GM21576 (cell line): Measurements from ENCODE around the gene PLEKHO1.
"Not testable (repeated sequence)": the region's sequence is repeated elsewhere in the genome, so short reads cannot be mapped to it uniquely, and the experiment has no call there.

Experiments used
- ATAC-seq: cut with Tn5 transposase; IDR thresholded peaks from one replicate; pipeline ENCODE4 v1.9.1; 2021; ENCODE audit warnings: mild to moderate bottlenecking, moderate library complexity; ENCODE audit not compliant: unreplicated experiment

Gene PLEKHO1, protein sequence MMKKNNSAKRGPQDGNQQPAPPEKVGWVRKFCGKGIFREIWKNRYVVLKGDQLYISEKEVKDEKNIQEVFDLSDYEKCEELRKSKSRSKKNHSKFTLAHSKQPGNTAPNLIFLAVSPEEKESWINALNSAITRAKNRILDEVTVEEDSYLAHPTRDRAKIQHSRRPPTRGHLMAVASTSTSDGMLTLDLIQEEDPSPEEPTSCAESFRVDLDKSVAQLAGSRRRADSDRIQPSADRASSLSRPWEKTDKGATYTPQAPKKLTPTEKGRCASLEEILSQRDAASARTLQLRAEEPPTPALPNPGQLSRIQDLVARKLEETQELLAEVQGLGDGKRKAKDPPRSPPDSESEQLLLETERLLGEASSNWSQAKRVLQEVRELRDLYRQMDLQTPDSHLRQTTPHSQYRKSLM

DNA sequence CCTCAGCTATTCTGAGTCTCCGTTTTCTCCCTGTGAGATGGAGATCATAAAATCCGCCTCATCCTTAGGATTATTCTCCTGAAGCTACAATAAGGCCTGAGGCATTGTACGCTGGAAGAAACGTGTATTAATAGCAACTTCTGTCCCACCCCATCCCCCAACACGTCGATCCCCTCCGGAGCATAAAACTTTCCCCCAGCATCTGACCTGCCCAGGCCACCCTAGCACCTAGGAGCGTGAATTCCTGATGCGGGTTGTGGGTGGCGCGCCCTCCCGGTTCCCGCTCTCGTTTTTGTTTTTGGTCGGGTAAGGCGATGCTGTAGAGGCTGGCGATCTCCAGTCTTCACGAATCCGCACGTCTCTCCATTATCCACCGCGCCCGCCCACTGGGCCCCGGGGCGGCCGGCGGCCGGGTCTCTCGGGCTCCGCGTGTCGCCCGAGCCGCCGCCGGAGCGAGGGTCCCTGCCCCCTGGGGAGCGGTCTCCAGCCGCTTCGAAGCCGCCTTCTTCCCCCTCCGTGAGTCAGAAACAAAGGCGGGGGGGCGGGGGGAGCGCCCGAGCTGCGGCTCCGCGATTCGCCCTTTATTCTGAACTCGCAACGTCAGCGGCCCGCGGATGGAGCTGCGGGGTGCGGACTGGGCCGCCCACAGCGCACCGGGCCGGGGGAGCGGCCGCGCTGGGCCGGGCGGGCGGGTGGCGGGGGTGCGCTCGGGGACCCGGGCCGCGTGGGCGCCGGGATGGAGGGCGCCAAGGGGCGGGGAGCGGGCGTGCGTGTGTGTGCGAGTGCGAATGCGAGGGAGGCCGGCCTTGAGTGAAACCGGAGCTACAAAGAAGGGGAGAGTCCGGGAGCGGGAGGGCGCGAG, at the start of gene PLEKHO1:
TSS of gene PLEKHO1 (plus strand) at position 646 of the 862 bp plus-strand sequence. CDS start 342 bp downstream, outside the sequence.
- ATAC-seq = no peak

GRCh38 chr1:150102986-150103385, 46.7 kb upstream of the PLEKHO1 start:
- ATAC-seq = no peak

DNA sequence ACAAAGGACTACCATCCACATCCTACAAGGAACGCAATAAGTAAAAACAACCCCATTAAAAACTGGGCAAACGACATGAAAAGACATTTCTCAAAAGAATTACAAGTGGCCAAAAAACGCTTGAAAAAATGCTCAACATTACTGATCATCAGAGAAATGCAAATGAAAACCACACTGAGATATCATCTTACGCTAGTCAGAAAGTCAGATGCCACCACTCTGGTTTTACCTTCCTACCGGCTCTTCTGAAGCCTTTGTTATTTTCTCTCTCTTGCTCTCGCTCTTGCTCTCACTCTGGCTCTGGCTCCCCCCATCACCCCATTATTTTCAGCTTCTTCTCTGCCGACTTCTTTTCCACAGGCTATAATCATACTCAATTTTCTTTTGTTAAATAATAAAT, 43.4 kb upstream of the PLEKHO1 start:
- ATAC-seq = no peak

- no peak for ATAC-seq
Observed at GRCh38 chr1:150109586-150109985, 40.1 kb upstream of the PLEKHO1 start.

- no peak for ATAC-seq
Observed at GRCh38 chr1:150110116-150110515, 39.6 kb upstream of the PLEKHO1 start.

DNA sequence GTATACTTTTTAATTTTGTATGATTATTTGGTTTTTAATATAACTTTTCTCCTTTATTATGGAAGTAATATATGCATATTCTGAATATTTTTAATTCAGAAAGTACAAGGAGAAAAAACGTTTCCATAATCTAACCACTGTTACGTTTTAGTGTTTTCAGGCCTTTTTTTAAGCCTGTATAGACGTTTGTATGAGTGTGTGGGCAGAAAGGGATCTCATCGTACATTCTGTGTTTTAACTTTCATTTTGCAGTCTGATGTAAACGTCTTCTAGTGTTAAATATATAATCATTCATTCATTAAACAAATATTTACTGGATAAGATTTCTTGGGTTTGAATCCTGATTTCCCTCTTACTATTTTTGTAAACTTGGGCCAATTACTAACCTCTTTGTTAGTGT, 38.0 kb upstream of the PLEKHO1 start:
- no peak for ATAC-seq

- ATAC-seq = no peak
Observed at GRCh38 chr1:150115121-150115520, 34.6 kb upstream of the PLEKHO1 start.

GRCh38 chr1:150118716-150119115, 31.0 kb upstream of the PLEKHO1 start:
- no peak for ATAC-seq

- ATAC-seq = no peak
Observed at GRCh38 chr1:150121236-150121862, 28.4 kb upstream of the PLEKHO1 start.

- no peak for ATAC-seq
Observed at GRCh38 chr1:150126811-150127210, 22.9 kb upstream of the PLEKHO1 start.

DNA sequence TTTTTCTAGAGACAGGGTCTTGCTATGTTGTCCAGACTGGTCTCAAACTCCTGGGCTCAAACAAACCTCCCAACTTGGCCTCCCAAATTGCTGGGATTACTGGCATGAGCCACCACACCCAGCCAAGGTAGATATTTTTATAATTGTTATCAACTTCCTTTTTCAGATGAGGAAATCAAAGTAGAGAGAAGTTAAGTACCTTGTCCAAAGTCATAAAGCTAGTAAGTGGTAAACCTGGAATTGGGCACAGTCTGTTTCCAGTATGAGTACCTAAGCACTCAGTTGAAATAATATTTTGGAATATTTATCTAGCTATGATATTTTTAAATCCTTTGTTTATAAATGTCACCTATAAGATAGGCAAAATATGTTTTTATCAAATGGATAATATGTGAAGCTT, 22.3 kb upstream of the PLEKHO1 start:
- ATAC-seq = no peak

DNA sequence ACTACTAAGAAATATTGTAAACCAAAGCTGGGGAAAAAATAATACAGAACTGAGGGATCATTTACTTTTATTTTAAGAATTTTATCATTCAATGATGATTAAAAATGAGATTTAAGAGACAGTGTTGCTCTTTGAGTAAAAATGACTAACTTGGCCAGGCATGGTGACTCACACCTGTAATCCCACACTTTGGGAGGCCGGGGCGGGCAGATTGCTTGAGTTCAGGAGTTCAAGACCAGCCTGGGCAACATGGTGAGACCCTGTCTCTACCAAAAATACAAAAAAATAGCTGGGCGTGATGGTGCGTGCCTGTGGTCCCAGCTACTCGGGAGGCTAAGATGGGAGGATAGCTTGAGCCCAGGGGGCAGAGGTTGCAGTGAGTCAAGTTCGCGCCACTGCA, 21.8 kb upstream of the PLEKHO1 start:
- no peak for ATAC-seq

DNA sequence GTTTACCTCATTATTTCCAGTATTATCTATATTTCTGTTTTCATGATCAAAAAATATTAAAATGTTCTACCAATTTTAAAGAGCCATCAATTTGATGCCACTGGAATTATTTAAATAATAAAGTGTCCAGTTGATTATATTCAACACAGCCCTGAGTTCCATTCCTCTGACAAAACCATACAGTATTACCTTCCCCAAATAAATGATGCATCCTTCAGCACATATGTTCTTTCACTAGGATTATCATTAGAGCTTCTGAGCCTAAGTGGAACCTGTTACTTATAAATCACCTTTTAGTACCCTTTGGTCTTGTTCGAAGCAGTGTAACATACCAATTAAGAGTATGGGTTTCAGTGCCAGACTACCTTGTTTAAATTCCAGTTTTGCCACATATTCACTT, 17.3 kb upstream of the PLEKHO1 start:
- ATAC-seq = no peak

GRCh38 chr1:150134537-150134936, 15.2 kb upstream of the PLEKHO1 start:
- no peak for ATAC-seq

- not testable (repeated sequence) for ATAC-seq
Observed at GRCh38 chr1:150135400-150135799, 14.3 kb upstream of the PLEKHO1 start.

GRCh38 chr1:150138044-150138443, 11.7 kb upstream of the PLEKHO1 start:
- ATAC-seq = no peak

DNA sequence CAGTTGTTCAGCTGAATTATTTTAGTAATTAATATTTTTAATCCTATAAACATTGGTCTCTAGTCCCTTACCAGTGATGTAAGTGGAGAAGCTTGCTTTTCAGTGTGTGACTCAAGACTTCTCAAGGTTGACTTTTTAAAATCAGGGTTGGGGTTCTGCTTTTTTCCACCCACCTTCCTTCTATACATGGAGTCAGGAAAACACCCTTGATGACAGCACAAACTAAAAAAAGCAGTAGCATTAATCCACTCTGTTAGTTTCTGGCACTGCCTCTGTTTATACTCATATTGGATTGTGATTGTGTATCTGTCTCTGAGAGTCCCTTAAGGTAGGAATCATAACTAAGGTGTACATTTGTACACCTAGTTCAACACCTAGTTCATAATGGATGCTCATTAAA, 8.3 kb upstream of the PLEKHO1 start:
- ATAC-seq = no peak

DNA sequence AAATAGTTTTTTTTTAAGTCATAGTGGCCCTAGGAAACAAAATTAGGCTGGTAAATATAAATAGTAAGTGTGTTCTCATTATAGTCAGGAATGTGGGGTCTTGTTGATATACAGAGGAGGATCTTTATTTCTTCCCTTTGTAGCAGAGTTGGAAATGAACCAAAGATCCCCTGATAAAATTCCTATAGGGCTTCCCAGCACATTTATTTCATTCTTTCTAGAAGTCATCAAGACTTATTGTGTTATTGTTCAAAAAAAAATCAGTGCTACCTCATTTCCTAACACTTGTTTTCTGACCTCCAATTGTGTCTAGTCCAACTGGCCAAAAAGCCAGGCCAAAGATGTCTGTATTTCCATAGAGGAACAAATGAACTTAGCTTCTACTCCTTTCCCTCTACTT, 7.6 kb upstream of the PLEKHO1 start:
- ATAC-seq = no peak

DNA sequence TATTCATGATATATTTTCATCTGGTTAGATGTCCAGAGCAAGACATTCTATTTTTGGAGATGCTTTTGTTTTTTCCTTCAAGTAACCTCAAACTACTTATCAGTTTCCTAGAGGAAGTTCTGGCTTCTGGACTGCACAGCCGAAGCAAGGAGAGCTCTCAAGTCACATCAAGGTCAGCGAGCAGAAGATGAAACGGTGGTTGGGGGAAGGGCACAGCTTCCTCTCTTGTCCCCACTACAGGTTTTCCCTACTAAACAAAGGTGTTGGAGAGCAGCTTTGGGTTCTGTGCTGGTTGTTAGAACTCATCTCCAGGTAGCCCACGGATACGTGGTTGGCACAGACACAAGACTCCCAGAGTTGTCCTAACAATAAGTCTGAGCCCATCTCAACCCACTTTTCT, 5.1 kb upstream of the PLEKHO1 start:
- ATAC-seq = no peak

GRCh38 chr1:150146016-150146415, 3.7 kb upstream of the PLEKHO1 start:
- ATAC-seq = not testable (repeated sequence)

- no peak for ATAC-seq
Observed at GRCh38 chr1:150146849-150147542, 2.7 kb upstream of the PLEKHO1 start.
